Measurements from ENCODE around the gene CELSR1. TPM values are rescaled to one million over a fixed set of nuclear protein-coding genes. Genes with fewer than 3 reads are reported as not detected.

Gene CELSR1
- total RNA-seq, 4 donors from 2014 or later = 31.7 to 72.7 (median 54.1) TPM

DNA sequence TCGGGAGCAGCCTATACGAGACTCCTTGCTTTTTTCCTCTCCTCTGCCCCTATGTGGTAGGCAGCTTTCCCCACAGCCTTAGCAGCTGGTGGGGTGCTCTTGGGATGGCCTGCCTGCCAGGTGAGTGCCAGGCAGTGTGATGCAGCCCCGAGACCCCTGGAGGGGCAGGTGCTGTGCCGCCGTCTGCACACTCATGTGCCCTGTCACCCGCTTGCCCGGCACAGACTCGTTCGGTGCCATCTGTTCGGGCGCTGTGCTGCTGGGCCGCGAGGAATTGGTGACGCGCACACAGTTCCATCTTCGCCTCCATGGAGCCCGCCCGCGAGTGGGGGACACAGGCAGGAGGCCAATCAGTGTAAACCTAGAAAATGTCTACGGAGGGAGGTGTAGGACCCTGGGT is 186.8 kb downstream of the CELSR1 start:
- no peak overlapping the region for H3K4me3 ChIP-seq (ENCODE audit: low read depth, poor library complexity, severe bottlenecking)
- WGBS, 2 donors = 94 to 95% methylated on average over 20 of the region's 20 CpGs
- intact Hi-C loops (cut with DNase I; ENCODE audit: low total_unique reads) = no loop called here
- TF ChIP-seq POLR2A (IDR thresholded peaks at IDR 0.05) = no peak
- TF ChIP-seq, protein P1, sequence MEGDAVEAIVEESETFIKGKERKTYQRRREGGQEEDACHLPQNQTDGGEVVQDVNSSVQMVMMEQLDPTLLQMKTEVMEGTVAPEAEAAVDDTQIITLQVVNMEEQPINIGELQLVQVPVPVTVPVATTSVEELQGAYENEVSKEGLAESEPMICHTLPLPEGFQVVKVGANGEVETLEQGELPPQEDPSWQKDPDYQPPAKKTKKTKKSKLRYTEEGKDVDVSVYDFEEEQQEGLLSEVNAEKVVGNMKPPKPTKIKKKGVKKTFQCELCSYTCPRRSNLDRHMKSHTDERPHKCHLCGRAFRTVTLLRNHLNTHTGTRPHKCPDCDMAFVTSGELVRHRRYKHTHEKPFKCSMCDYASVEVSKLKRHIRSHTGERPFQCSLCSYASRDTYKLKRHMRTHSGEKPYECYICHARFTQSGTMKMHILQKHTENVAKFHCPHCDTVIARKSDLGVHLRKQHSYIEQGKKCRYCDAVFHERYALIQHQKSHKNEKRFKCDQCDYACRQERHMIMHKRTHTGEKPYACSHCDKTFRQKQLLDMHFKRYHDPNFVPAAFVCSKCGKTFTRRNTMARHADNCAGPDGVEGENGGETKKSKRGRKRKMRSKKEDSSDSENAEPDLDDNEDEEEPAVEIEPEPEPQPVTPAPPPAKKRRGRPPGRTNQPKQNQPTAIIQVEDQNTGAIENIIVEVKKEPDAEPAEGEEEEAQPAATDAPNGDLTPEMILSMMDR (IDR thresholded peaks at IDR 0.05) = no peak
- DNase-seq (ENCODE audit: low spot score in 2 of 2) = no peak

DNA sequence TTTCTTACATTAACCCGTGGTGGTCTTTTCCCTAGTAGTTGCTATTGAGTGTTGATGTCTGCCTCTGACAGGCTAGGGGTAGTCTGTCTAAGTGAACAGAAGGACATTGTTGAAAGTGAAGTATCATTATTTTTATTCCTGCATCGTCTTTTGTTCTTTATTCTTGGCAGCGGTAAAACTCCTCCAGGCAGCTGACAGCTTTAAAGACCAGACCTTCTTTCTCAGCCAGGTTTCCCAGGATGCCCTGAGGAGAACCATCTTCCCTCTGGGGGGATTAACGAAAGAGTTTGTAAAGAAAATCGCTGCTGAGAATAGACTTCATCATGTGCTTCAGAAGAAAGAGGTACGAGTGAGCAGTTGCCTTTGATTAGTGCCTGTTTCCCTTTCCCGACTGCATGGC is 187.3 kb downstream of the CELSR1 start:
- 77% methylated on average over 7 of the region's 7 CpGs for whole genome bisulfite sequencing, 2 donors
- intact Hi-C loops (cut with DNase I; ENCODE audit: low total_unique reads) = no loop called here
- no peak overlapping the region for H3K4me3 ChIP-seq (ENCODE audit: low read depth, poor library complexity, severe bottlenecking)
- TF ChIP-seq POLR2A (IDR thresholded peaks at IDR 0.05) = no peak
- TF ChIP-seq, protein P1 (IDR thresholded peaks at IDR 0.05) = no peak
- no peak for DNase-seq (ENCODE audit: low spot score in 2 of 2)

DNA sequence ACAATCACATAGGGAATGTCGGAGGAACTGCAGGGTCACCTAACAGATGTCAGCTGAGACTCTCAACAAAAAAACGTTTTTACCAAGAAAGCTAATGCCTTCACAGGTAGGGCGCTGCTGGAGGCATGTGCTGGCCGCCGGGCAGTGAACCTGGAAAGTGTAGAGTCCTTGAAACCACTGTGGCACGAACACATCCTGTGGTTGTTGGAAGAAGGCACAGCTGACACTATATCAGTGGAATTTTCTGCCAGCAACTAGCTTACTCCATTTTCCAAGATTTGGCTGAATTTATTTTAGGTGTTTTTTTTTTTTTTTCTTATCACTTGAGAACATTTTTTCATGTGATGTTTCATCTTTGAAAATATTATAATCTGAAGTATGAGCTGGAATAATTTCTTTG is 187.7 kb downstream of the CELSR1 start:
- no peak overlapping the region for H3K4me3 ChIP-seq (ENCODE audit: low read depth, poor library complexity, severe bottlenecking)
- 69 to 78% methylated on average over 6 of the region's 6 CpGs for WGBS, 2 donors
- TF ChIP-seq, protein P1 (IDR thresholded peaks at IDR 0.05) = no peak
- no peak for TF ChIP-seq POLR2A (IDR thresholded peaks at IDR 0.05)
- intact Hi-C loops (cut with DNase I; ENCODE audit: low total_unique reads) = no loop called here
- no peak for DNase-seq (ENCODE audit: low spot score in 2 of 2)

DNA sequence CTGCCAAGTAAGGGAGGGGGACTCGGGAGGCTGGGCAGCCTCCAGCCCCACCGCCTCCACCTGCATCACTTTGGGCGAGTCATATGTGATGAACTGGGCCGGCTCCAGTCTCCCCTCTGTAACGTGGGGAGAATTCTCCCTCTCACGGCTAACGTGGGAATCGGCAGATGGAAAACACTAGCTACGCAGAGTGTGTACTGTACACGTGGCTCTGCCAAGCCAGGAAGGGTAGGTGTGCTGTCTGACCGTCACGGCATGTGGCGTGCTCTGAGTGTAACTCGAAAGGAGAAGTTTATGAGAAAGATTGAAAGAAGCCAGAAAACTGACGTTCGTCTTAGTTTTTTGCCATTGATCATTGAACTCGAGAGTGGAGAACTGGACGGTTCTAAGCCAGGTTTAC is 188.2 kb downstream of the CELSR1 start:
- H3K4me3 ChIP-seq (ENCODE audit: low read depth, poor library complexity, severe bottlenecking) = no peak overlapping the region
- TF ChIP-seq, protein P1 (IDR thresholded peaks at IDR 0.05) = no peak
- TF ChIP-seq POLR2A (IDR thresholded peaks at IDR 0.05) = no peak
- no peak for DNase-seq (ENCODE audit: low spot score in 2 of 2)
- WGBS, 2 donors = 83 to 85% methylated on average over 18 of the region's 18 CpGs
- intact Hi-C loops (cut with DNase I; ENCODE audit: low total_unique reads) = no loop called here

DNA sequence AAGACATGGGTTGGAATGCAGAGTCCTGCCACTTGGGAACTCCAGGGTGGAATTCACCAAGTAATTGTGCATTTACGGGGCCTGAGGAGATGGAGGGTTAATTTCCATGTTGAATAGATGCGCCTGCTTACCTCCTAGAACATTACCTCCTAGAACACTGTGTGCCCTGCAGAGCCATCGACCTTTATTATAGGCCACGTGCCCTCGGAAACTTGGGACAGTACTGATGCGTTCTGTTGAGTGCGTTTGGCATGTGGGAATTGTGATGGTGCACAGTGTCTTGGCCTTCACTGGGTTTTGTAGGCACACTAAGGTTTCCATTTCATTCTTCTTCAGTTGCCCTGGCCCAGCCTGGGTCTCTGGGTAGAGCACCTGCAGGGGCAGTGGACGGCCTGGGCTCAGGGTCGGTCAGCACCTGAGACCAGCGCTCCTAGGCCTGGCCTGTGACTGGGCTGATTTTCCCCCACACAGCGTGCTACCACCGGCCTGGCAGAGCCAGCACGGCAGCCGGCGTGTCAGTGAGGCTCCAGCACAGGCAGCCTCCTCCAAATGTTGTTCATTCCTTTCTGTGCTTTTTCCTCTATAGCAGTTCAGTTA is 189.2 kb downstream of the CELSR1 start:
- WGBS, 2 donors = 96 to 97% methylated on average over 15 of the region's 15 CpGs
- no peak overlapping the region for H3K4me3 ChIP-seq (ENCODE audit: low read depth, poor library complexity, severe bottlenecking)
- no peak for DNase-seq (ENCODE audit: low spot score in 2 of 2)
- intact Hi-C loops (cut with DNase I; ENCODE audit: low total_unique reads) = no loop called here
- no peak for TF ChIP-seq POLR2A (IDR thresholded peaks at IDR 0.05)
- TF ChIP-seq, protein P1 (IDR thresholded peaks at IDR 0.05) = no peak

DNA sequence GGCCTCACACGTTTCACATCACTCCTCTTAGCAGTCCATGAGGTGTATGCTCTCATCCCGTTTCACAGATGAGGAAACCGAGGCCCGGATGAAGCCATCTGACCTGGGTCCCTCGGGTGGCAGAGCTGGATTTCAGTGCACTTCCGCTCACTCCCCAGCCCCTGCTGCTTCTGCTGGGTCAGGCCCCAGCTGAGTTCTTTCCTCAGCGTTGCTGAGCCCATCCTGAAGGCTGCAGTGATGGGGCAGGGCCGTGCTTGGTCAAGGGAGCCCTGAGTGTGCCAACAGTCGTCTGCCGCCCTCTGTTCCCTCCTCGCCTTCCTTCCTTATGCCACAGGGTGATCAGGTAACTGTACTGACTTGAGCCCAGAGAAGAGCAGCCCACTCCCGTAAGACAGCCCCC is 189.8 kb downstream of the CELSR1 start:
- H3K4me3 ChIP-seq (ENCODE audit: low read depth, poor library complexity, severe bottlenecking) = no peak overlapping the region
- DNase-seq (ENCODE audit: low spot score in 2 of 2) = no peak
- intact Hi-C loops (cut with DNase I; ENCODE audit: low total_unique reads) = no loop called here
- TF ChIP-seq, protein P1 (IDR thresholded peaks at IDR 0.05) = no peak
- no peak for TF ChIP-seq POLR2A (IDR thresholded peaks at IDR 0.05)
- 87 to 94% methylated on average over 12 of the region's 12 CpGs for WGBS, 2 donors

All from lower leg skin (tissue), 4 donors.